GM18498 (cell line): ENCODE measurements around the gene OIP5.
"Not testable (repeated sequence)": the region's sequence is repeated elsewhere in the genome, so short reads cannot be mapped to it uniquely, and the experiment has no call there.

Source experiments
- ATAC-seq: cut with Tn5 transposase; IDR thresholded peaks from one replicate; pipeline ENCODE4 v1.9.1; 2021; ENCODE audit warnings: mild to moderate bottlenecking, moderate library complexity; ENCODE audit not compliant: unreplicated experiment

The OIP5 gene

GRCh38 chr15:41260924-41261323 is 71.5 kb downstream of the OIP5 start:
- not testable (repeated sequence) for ATAC-seq

DNA sequence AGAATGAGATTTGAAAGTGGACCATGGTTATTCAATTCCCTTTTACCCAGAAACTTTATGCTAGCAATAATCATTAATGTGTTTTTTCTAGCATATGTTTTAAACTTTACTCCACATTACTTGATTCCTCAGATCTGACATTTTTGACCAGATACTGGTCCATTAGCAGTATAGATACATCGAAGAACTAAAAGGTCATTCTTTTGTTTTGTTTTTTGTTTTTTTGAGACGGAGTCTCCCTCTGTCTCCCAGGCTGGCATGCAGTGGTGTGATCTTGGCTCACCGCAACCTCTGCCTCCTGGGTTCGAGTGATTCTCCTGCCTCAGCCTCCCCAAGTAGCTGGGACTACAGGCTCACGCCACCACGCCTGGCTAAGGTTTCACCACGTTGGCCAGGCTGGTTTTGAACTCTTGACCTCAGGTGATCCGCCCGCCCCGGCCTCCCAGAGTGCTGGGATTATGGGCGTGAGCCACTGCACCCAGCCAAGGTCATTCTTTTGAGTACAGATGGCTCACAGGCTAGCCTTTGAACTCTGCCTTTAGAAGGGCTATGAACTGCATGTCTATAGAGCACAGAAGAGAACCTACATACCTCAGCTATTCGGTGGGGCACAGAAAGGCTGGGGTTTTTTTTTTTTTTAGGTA is 72.7 kb downstream of the OIP5 start:
- no peak for ATAC-seq
